ENCODE data around the gene SLC1A3.

- TF ChIP-seq TCF4 (CRISPR knock-in tag; IDR thresholded peaks at IDR 0.05; ENCODE audit: borderline replicate concordance) (no peak), CSRNP3 (CRISPR knock-in tag; IDR thresholded peaks at IDR 0.05) (no peak)
Measured at GRCh38 chr5:36596756-36597155, 9.7 kb upstream of the SLC1A3 start.

Measured in SK-N-SH treated with all-trans-retinoic acid at 6 μM for 48 hours (cell line).